Measurements from ENCODE around the gene RAMP2. TPM values are rescaled to one million over a fixed set of nuclear protein-coding genes. Genes with fewer than 3 reads are reported as not detected.
A peak's percentile ranks its signal among the peaks of the same experiment; 100 is the strongest.

The RAMP2 gene
- total and polyA plus RNA-seq, 2 of the 13 experiments (the other 11 are each of a cell fraction or from before 2014, with no cell fraction given): 1.4 to 5.2 TPM

- no peak; the same call in 1 of the 2 replicates for TF ChIP-seq ZNF646 (CRISPR knock-in tag; IDR thresholded peaks at IDR 0.05)
- TF ChIP-seq CREBL2 (CRISPR knock-in tag; IDR thresholded peaks at IDR 0.05; ENCODE audit: borderline replicate concordance): no peak
- peak; percentile 83 for TF ChIP-seq ZNF280B (CRISPR knock-in tag; IDR thresholded peaks at IDR 0.05; ENCODE audit: borderline replicate concordance)
- no peak; the same call in 1 of the 2 replicates for TF ChIP-seq ZNF598 (CRISPR knock-in tag; IDR thresholded peaks at IDR 0.05; ENCODE audit: borderline replicate concordance)
- no peak for TF ChIP-seq SMC3 (IDR thresholded peaks at IDR 0.05; ENCODE audit: low read length)
- TF ChIP-seq MLXIP (CRISPR knock-in tag; IDR thresholded peaks at IDR 0.05; ENCODE audit: borderline replicate concordance): no peak
- peak; percentile 87 for TF ChIP-seq ZNF225 (CRISPR knock-in tag; IDR thresholded peaks at IDR 0.05)
- TF ChIP-seq MYPOP (CRISPR knock-in tag; IDR thresholded peaks at IDR 0.05): 0 out of 2 replicates have a peak, but pooled peaks have one; percentile 24
- TF ChIP-seq NFIC (IDR thresholded peaks at IDR 0.05; ENCODE audit: low read length): no peak
- no peak for TF ChIP-seq ZNF512 (CRISPR knock-in tag; IDR thresholded peaks at IDR 0.05)
- TF ChIP-seq NFKBIZ (CRISPR knock-in tag; IDR thresholded peaks at IDR 0.05): no peak
- no peak for TF ChIP-seq ZNF253 (CRISPR knock-in tag; IDR thresholded peaks at IDR 0.05; ENCODE audit: borderline replicate concordance)
- TF ChIP-seq EED (CRISPR knock-in tag; IDR thresholded peaks at IDR 0.05): no peak
- TF ChIP-seq NFE2 (CRISPR knock-in tag; IDR thresholded peaks at IDR 0.05): no peak
These were observed 20.0 kb downstream of the RAMP2 start (continued) for GRCh38 chr17:42780851-42781638.
